Middle frontal gyrus (tissue), 1 donor: ENCODE results near the gene SLC12A5.

Source experiments
- DNase-seq: peaks from one replicate; pipeline ENCODE4 v3.0.0-alpha.2; 2015; ENCODE audit warnings: low spot score; ENCODE audit errors: extremely low spot score

The SLC12A5 gene

DNA sequence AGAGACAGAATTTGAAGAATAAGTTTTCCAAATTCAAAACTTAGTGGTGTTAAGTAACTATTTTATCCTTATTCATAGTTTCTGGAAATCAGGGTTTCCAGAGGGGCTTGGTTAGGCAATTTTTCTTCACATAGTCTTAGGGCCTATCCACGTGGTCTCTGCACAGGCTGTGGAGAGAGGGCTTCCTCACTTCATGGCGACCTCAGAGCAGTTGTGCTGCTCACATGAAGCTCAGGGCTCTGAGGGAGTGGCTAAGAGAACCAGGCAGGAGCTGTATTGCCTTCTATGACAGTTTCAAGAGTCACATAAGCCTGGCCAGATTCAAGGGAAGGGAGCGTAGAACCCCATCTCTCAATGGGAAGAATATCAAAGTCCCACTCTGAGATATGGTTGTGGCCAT is 75.2 kb downstream of the SLC12A5 start:
- no peak for DNase-seq

DNA sequence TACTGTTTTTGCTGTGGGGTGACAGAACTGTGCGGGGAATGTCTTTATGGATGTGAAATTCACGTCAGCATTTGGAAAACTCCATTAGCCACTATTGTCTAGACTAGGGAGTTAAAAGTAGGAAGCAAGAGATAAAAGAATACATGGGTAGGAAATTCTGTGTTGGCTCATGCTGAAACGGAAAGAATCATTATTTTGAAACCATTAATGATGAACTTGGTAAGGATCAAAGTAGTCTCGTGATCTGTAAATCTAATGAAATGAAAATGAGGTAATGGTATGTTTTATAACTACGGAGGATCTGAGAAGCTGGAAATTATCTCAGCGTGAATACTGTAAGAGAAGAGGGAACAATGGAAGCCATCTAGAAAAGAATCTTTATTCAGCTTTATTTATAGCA is 78.0 kb downstream of the SLC12A5 start:
- no peak for DNase-seq

DNA sequence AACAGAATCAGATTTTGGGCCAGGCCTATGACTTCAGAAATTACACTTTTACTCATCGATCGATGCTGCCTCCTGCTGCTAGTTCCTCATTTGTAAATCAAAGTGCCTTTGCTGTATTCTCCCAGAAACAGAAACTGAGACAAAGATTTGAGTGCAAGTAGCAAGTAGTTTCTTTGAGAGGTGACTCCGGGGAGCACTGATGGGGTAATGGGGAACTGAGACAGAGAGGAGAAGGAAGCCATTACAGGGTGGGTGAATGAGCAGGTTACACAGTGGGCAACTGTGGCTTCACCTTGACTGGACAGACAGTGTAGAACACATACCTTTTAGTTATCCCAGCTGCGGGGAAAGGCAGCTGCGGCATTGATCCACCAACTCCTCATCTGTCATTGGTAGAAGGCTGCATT is 79.4 kb downstream of the SLC12A5 start:
- DNase-seq = no peak

DNA sequence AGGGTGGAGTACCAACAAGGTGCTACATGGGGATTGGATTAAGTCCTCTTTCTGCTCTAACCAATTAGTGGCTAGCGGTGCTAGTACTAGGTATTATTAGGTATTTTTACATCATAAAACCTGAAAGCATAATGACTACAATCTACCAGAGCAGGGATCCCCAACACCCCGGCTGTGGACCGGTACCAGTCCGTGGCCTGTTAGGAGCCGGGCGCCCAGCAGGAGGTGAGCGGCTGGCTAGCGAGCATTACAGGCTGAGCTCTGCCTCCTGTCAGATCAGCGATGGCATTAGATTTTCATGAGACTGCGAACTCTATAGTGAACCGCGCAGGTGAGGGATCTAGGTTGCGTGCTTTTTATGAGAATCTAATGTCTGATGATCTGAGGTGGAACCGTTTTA is 80.0 kb downstream of the SLC12A5 start:
- DNase-seq = no peak
